ENCODE data around the gene GRIFIN.
A peak's percentile ranks its signal among the peaks of the same experiment; 100 is the strongest.

Gene GRIFIN

GRCh38 chr7:2507917-2508306 lies 31.7 kb upstream of the GRIFIN start:
- no peak overlapping the region for H3K4me3 ChIP-seq (replicated peaks in 1 of 2; ENCODE audit: low read depth in 2 of 2, low read length in 2 of 2)
- DNase-seq (ENCODE audit: low read depth in 2 of 2): no peak
- TF ChIP-seq CTCF (IDR thresholded peaks at IDR 0.05; ENCODE audit: low read depth, low read length): no peak

- no peak for TF ChIP-seq CTCF (IDR thresholded peaks at IDR 0.05; ENCODE audit: low read depth, low read length)
- DNase-seq (ENCODE audit: low read depth in 2 of 2): no peak
- H3K4me3 ChIP-seq (replicated peaks in 1 of 2; ENCODE audit: low read depth in 2 of 2, low read length in 2 of 2): no peak overlapping the region
Measured at GRCh38 chr7:2507208-2507916, 31.2 kb upstream of the GRIFIN start.

- no peak for DNase-seq (ENCODE audit: low read depth in 2 of 2)
- no peak for TF ChIP-seq CTCF (IDR thresholded peaks at IDR 0.05; ENCODE audit: low read depth, low read length)
- H3K4me3 ChIP-seq (replicated peaks in 1 of 2; ENCODE audit: low read depth in 2 of 2, low read length in 2 of 2): no peak overlapping the region
Measured at GRCh38 chr7:2505401-2505800, 29.2 kb upstream of the GRIFIN start.

GRCh38 chr7:2504889-2505375 lies 28.7 kb upstream of the GRIFIN start:
- TF ChIP-seq CTCF (IDR thresholded peaks at IDR 0.05; ENCODE audit: low read depth, low read length): no peak
- DNase-seq (ENCODE audit: low read depth in 2 of 2): no peak
- H3K4me3 ChIP-seq (replicated peaks in 1 of 2; ENCODE audit: low read depth in 2 of 2, low read length in 2 of 2): no peak overlapping the region

- no peak overlapping the region for H3K4me3 ChIP-seq (replicated peaks in 1 of 2; ENCODE audit: low read depth in 2 of 2, low read length in 2 of 2)
- no peak for TF ChIP-seq CTCF (IDR thresholded peaks at IDR 0.05; ENCODE audit: low read depth, low read length)
- no peak for DNase-seq (ENCODE audit: low read depth in 2 of 2)
Measured at GRCh38 chr7:2504128-2504888, 28.1 kb upstream of the GRIFIN start.

GRCh38 chr7:2503056-2503941 lies 27.1 kb upstream of the GRIFIN start:
- TF ChIP-seq CTCF (IDR thresholded peaks at IDR 0.05; ENCODE audit: low read depth, low read length): no peak
- DNase-seq (ENCODE audit: low read depth in 2 of 2): peak in 1 of 2 donors; percentile 30
- H3K4me3 ChIP-seq (replicated peaks in 1 of 2; ENCODE audit: low read depth in 2 of 2, low read length in 2 of 2): no peak overlapping the region

Data from cardiac fibroblast (primary cell).